ENCODE results near the gene CIRBP. TPM values are rescaled to one million over a fixed set of nuclear protein-coding genes. Genes with fewer than 3 reads are reported as not detected.

The CIRBP gene
- total and polyA plus RNA-seq, 4 donors = 41.1 to 135 (median 96.9) TPM

DNA sequence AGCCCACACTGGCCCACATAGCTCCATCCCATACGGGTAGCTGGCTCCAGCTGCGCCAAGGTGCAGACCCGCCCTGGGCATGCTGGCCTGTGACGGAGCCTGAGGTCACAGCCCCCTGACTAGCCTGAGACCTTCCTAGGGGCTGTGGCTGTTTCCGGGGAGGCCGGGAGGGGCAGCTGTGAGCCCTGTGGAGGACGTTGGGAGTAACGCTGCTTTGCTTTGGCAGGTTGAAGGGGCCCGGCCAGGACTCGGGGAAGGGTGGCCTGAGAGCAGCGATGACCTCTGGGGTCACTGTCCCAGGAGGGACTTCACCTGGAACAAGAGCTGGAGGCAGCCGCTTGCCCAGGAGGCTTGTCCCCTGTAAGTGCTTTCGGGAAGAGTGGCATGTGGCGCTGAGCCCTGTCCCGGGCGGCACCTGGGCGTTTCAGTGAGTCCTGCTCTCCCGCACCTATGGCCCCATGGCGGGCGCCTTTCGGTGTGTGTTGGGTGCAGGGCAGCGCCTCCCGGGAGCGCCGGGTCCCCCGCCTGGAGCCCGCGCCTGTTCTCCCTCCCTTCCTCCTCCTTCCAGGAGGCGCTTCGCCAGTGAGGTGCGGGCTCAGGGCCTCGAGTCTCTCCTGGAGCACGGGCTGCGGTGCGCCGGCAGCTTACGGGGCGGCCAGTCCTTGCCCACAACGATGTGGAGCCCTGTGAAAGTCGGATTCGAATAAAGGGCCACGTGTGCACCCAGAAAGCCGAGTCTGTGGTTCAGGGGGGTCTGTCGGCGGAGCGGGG is 5.1 kb downstream of the CIRBP start:
- peaks cover 24 to 65% (median 58%) of the 10 kb centered on the region in 4 donors for H3K4me1 ChIP-seq (ENCODE audit: control insufficient read depth in 4 of 4, insufficient read depth in 4 of 4, low read length in 3 of 4)
- WGBS = 71% methylated on average over 46 of the region's 46 CpGs
- TF ChIP-seq EGR1 (IDR thresholded peaks at IDR 0.05; ENCODE audit: low read depth in 2 of 2) = no peak
- TF ChIP-seq, protein P1, sequence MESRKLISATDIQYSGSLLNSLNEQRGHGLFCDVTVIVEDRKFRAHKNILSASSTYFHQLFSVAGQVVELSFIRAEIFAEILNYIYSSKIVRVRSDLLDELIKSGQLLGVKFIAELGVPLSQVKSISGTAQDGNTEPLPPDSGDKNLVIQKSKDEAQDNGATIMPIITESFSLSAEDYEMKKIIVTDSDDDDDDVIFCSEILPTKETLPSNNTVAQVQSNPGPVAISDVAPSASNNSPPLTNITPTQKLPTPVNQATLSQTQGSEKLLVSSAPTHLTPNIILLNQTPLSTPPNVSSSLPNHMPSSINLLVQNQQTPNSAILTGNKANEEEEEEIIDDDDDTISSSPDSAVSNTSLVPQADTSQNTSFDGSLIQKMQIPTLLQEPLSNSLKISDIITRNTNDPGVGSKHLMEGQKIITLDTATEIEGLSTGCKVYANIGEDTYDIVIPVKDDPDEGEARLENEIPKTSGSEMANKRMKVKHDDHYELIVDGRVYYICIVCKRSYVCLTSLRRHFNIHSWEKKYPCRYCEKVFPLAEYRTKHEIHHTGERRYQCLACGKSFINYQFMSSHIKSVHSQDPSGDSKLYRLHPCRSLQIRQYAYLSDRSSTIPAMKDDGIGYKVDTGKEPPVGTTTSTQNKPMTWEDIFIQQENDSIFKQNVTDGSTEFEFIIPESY (IDR thresholded peaks at IDR 0.05) = no peak
- no peak for TF ChIP-seq YY1 (IDR thresholded peaks at IDR 0.05)
- TF ChIP-seq JUND (IDR thresholded peaks at IDR 0.05) = no peak
- no peak for TF ChIP-seq TAF1 (conservative IDR thresholded peaks at IDR 0.05)
- no peak for TF ChIP-seq NR2F2 (IDR thresholded peaks at IDR 0.05)
- TF ChIP-seq RAD21 (IDR thresholded peaks at IDR 0.05) = no peak
- TF ChIP-seq GABPA (IDR thresholded peaks at IDR 0.05 in 1 of 2, conservative IDR thresholded peaks at IDR 0.05 in 1 of 2) = no peak
- TF ChIP-seq, protein P2, sequence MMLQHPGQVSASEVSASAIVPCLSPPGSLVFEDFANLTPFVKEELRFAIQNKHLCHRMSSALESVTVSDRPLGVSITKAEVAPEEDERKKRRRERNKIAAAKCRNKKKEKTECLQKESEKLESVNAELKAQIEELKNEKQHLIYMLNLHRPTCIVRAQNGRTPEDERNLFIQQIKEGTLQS (IDR thresholded peaks at IDR 0.05) = no peak
- TF ChIP-seq FOXA1 (IDR thresholded peaks at IDR 0.05) = no peak
- no peak for TF ChIP-seq RXRA (IDR thresholded peaks at IDR 0.05)
- TF ChIP-seq HNF4A (conservative IDR thresholded peaks at IDR 0.05) = no peak
- TF ChIP-seq, protein P3, sequence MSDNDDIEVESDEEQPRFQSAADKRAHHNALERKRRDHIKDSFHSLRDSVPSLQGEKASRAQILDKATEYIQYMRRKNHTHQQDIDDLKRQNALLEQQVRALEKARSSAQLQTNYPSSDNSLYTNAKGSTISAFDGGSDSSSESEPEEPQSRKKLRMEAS (IDR thresholded peaks at IDR 0.05) = no peak
- no peak for TF ChIP-seq SP1 (IDR thresholded peaks at IDR 0.05)
- no peak for TF ChIP-seq HNF4G (IDR thresholded peaks at IDR 0.05)
- H3K36me3 ChIP-seq (ENCODE audit: control insufficient read depth in 4 of 4, insufficient read depth in 3 of 4, low read depth in 1 of 4, low read length in 3 of 4) = peaks cover 20 to 33% (median 23%) of the 10 kb centered on the region in 4 donors
- H3K9ac ChIP-seq (ENCODE audit: low read depth in 1 of 2, low read length in 2 of 2) = no peak overlapping the region
- H3K27ac ChIP-seq (ENCODE audit: low read depth in 1 of 2, low read length in 2 of 2) = peak overlapping the region; percentile 89 to 98
- H3K9me3 ChIP-seq (ENCODE audit: control insufficient read depth in 4 of 4, low read length in 3 of 4) = no peaks in the 10 kb centered on the region
- no peak for DNase-seq (ENCODE audit: low spot score)
- no peaks in the 10 kb centered on the region for H3K27me3 ChIP-seq (ENCODE audit: control insufficient read depth in 4 of 4, insufficient read depth in 4 of 4, low read length in 3 of 4)
- H3K4me3 ChIP-seq (ENCODE audit: low read depth in 1 of 3, low read length in 3 of 3) = peak overlapping the region in 1 of 3 donors; percentile 66

DNA sequence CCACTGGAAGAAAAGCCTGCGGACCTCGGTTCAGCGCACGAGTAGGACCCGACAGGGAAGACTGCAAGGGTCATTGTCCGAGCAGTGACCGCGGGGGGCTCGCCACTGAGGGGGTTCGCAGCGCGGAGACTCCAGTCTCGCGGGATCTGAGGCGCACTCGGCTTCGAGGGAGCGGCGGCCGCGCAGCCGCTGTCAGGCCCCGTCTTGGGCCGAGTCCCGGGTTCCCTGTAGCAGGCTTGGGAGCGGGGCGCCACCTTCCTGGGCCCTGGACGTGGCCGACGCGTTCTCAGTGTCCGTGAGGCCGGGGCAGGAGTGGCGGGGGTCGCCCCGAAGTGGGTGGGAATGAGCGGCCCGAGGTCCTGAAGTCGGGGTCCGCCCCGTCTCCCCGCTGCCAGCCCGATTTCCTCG is 5.7 kb downstream of the CIRBP start:
- H3K27ac ChIP-seq (ENCODE audit: low read depth in 1 of 2, low read length in 2 of 2) = peak overlapping the region; percentile 89 to 98
- 30% methylated on average over 44 of the region's 44 CpGs for WGBS
- TF ChIP-seq HNF4G (IDR thresholded peaks at IDR 0.05) = no peak
- TF ChIP-seq YY1 (IDR thresholded peaks at IDR 0.05) = no peak
- TF ChIP-seq RXRA (IDR thresholded peaks at IDR 0.05) = no peak
- TF ChIP-seq JUND (IDR thresholded peaks at IDR 0.05) = no peak
- TF ChIP-seq, protein P3 (IDR thresholded peaks at IDR 0.05) = no peak
- TF ChIP-seq RAD21 (IDR thresholded peaks at IDR 0.05) = no peak
- TF ChIP-seq, protein P4, sequence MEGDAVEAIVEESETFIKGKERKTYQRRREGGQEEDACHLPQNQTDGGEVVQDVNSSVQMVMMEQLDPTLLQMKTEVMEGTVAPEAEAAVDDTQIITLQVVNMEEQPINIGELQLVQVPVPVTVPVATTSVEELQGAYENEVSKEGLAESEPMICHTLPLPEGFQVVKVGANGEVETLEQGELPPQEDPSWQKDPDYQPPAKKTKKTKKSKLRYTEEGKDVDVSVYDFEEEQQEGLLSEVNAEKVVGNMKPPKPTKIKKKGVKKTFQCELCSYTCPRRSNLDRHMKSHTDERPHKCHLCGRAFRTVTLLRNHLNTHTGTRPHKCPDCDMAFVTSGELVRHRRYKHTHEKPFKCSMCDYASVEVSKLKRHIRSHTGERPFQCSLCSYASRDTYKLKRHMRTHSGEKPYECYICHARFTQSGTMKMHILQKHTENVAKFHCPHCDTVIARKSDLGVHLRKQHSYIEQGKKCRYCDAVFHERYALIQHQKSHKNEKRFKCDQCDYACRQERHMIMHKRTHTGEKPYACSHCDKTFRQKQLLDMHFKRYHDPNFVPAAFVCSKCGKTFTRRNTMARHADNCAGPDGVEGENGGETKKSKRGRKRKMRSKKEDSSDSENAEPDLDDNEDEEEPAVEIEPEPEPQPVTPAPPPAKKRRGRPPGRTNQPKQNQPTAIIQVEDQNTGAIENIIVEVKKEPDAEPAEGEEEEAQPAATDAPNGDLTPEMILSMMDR (IDR thresholded peaks at IDR 0.05; ENCODE audit: low read depth, low read length, missing input control) = no peak
- no peak for TF ChIP-seq SP1 (IDR thresholded peaks at IDR 0.05)
- TF ChIP-seq, protein P5, sequence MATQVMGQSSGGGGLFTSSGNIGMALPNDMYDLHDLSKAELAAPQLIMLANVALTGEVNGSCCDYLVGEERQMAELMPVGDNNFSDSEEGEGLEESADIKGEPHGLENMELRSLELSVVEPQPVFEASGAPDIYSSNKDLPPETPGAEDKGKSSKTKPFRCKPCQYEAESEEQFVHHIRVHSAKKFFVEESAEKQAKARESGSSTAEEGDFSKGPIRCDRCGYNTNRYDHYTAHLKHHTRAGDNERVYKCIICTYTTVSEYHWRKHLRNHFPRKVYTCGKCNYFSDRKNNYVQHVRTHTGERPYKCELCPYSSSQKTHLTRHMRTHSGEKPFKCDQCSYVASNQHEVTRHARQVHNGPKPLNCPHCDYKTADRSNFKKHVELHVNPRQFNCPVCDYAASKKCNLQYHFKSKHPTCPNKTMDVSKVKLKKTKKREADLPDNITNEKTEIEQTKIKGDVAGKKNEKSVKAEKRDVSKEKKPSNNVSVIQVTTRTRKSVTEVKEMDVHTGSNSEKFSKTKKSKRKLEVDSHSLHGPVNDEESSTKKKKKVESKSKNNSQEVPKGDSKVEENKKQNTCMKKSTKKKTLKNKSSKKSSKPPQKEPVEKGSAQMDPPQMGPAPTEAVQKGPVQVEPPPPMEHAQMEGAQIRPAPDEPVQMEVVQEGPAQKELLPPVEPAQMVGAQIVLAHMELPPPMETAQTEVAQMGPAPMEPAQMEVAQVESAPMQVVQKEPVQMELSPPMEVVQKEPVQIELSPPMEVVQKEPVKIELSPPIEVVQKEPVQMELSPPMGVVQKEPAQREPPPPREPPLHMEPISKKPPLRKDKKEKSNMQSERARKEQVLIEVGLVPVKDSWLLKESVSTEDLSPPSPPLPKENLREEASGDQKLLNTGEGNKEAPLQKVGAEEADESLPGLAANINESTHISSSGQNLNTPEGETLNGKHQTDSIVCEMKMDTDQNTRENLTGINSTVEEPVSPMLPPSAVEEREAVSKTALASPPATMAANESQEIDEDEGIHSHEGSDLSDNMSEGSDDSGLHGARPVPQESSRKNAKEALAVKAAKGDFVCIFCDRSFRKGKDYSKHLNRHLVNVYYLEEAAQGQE (IDR thresholded peaks at IDR 0.05) = no peak
- no peak for TF ChIP-seq TAF1 (conservative IDR thresholded peaks at IDR 0.05)
- no peak for TF ChIP-seq GABPA (IDR thresholded peaks at IDR 0.05 in 1 of 2, conservative IDR thresholded peaks at IDR 0.05 in 1 of 2)
- TF ChIP-seq FOXA1 (IDR thresholded peaks at IDR 0.05) = no peak
- TF ChIP-seq NR2F2 (IDR thresholded peaks at IDR 0.05) = no peak
- TF ChIP-seq, protein P2 (IDR thresholded peaks at IDR 0.05) = no peak
- TF ChIP-seq, protein P1 (IDR thresholded peaks at IDR 0.05) = no peak
- TF ChIP-seq HNF4A (conservative IDR thresholded peaks at IDR 0.05) = no peak
- H3K27me3 ChIP-seq (ENCODE audit: control insufficient read depth in 4 of 4, insufficient read depth in 4 of 4, low read length in 3 of 4) = no peaks in the 10 kb centered on the region
- DNase-seq (ENCODE audit: low spot score) = no peak
- H3K9me3 ChIP-seq (ENCODE audit: control insufficient read depth in 4 of 4, low read length in 3 of 4) = no peaks in the 10 kb centered on the region
- H3K36me3 ChIP-seq (ENCODE audit: control insufficient read depth in 4 of 4, insufficient read depth in 3 of 4, low read depth in 1 of 4, low read length in 3 of 4) = peaks cover 20 to 33% (median 23%) of the 10 kb centered on the region in 4 donors
- H3K9ac ChIP-seq (ENCODE audit: low read depth in 1 of 2, low read length in 2 of 2) = no peak overlapping the region
- peaks cover 24 to 69% (median 59%) of the 10 kb centered on the region in 4 donors for H3K4me1 ChIP-seq (ENCODE audit: control insufficient read depth in 4 of 4, insufficient read depth in 4 of 4, low read length in 3 of 4)
- H3K4me3 ChIP-seq (ENCODE audit: low read depth in 1 of 3, low read length in 3 of 3) = peak overlapping the region in 2 of 3 donors; percentile 19 to 66

Data from liver (tissue), 9 donors.